ENCODE measurements around the gene BANF2. TPM values are rescaled to one million over a fixed set of nuclear protein-coding genes. Genes with fewer than 3 reads are reported as not detected.

Gene BANF2
- total RNA-seq, 1 experiment from 2014 or later, result not detected

- no TSS peak for BruUV-seq (replicated peaks)
- Histone ChIP-seq H3K4me2 (ENCODE audit: low read length) (no peak overlapping the region), H3K4me1 (ENCODE audit: insufficient read depth, low read length) (no peaks in the 10 kb centered on the region), H3K4me3 (ENCODE audit: low read length) (no peak overlapping the region), H3K9ac (ENCODE audit: low read length) (no peak overlapping the region), H2AFZ (ENCODE audit: low read length) (no peak overlapping the region), H3K27me3 (ENCODE audit: low read length) (no peaks in the 10 kb centered on the region), H4K20me1 (ENCODE audit: low read length) (peaks cover 33% of the 10 kb centered on the region), H3K9me3 (ENCODE audit: low read length) (no peaks in the 10 kb centered on the region), H3K36me3 (ENCODE audit: low read depth, low read length) (peaks cover 26% of the 10 kb centered on the region; the same call in 1 of the 2 replicates), H3K79me2 (ENCODE audit: low read length) (peaks cover 100% of the 10 kb centered on the region), H3F3A (ENCODE audit: low read length, unreplicated experiment) (no peaks in the 10 kb centered on the region), H3K9me2 (replicated peaks; ENCODE audit: low read length) (no peaks in the 10 kb centered on the region), H3K27ac (ENCODE audit: low read length) (no peak overlapping the region)
- TF ChIP-seq EZH2 (IDR thresholded peaks at IDR 0.05; ENCODE audit: low read length, unreplicated experiment) (no peak), EZH2phosphoT487 (IDR thresholded peaks at IDR 0.05; ENCODE audit: borderline replicate concordance, low read length) (no peak), CTCF (conservative IDR thresholded peaks at IDR 0.05; ENCODE audit: low read depth, low read length) (no peak)
- ChIA-PET POLR2A (ENCODE audit: unreplicated experiment) (no interaction called here), CTCF (no interaction called here)
- intact Hi-C loops (cut with micrococcal nuclease), result no loop called here
- DNase-seq (no peak), ATAC-seq (no peak)
Observed at GRCh38 chr20:17669306-17669931, 30.3 kb upstream of the BANF2 start.

- Histone ChIP-seq H3F3A (ENCODE audit: low read length, unreplicated experiment) (no peaks in the 10 kb centered on the region), H3K9me3 (ENCODE audit: low read length) (no peaks in the 10 kb centered on the region), H2AFZ (ENCODE audit: low read length) (no peak overlapping the region), H3K79me2 (ENCODE audit: low read length) (peaks cover 100% of the 10 kb centered on the region), H3K36me3 (ENCODE audit: low read depth, low read length) (peaks cover 26% of the 10 kb centered on the region; the same call in 1 of the 2 replicates), H3K27me3 (ENCODE audit: low read length) (no peaks in the 10 kb centered on the region), H3K9ac (ENCODE audit: low read length) (no peak overlapping the region), H3K4me1 (ENCODE audit: insufficient read depth, low read length) (no peaks in the 10 kb centered on the region), H3K27ac (ENCODE audit: low read length) (no peak overlapping the region), H3K4me2 (ENCODE audit: low read length) (no peak overlapping the region), H4K20me1 (ENCODE audit: low read length) (peaks cover 41% of the 10 kb centered on the region), H3K9me2 (replicated peaks; ENCODE audit: low read length) (no peaks in the 10 kb centered on the region), H3K4me3 (ENCODE audit: low read length) (no peak overlapping the region)
- ChIA-PET CTCF (no interaction called here), POLR2A (ENCODE audit: unreplicated experiment) (interaction anchor here (0.7 kb wide), 1 partner anchor 9 kb away, joined by 5 read pairs; no protein-coding TSS in a partner anchor)
- intact Hi-C loops (cut with micrococcal nuclease), result no loop called here
- TF ChIP-seq EZH2phosphoT487 (IDR thresholded peaks at IDR 0.05; ENCODE audit: borderline replicate concordance, low read length), result no peak
- TF ChIP-seq EZH2 (IDR thresholded peaks at IDR 0.05; ENCODE audit: low read length, unreplicated experiment), result no peak
- no peak for TF ChIP-seq CTCF (conservative IDR thresholded peaks at IDR 0.05; ENCODE audit: low read depth, low read length)
- no TSS peak for BruUV-seq (replicated peaks)
- ATAC-seq, result no peak
- DNase-seq, result no peak
Observed at GRCh38 chr20:17671011-17671410, 28.8 kb upstream of the BANF2 start.

GRCh38 chr20:17671565-17671964 lies 28.2 kb upstream of the BANF2 start:
- H3K4me2 ChIP-seq (ENCODE audit: low read length), result no peak overlapping the region
- peaks cover 31% of the 10 kb centered on the region; the same call in 1 of the 2 replicates for H3K36me3 ChIP-seq (ENCODE audit: low read depth, low read length)
- no peak overlapping the region for H2AFZ ChIP-seq (ENCODE audit: low read length)
- POLR2A ChIA-PET (ENCODE audit: unreplicated experiment), result no interaction called here
- H3K4me3 ChIP-seq (ENCODE audit: low read length), result no peak overlapping the region
- CTCF ChIA-PET, result no interaction called here
- H4K20me1 ChIP-seq (ENCODE audit: low read length), result peaks cover 45% of the 10 kb centered on the region
- H3K27me3 ChIP-seq (ENCODE audit: low read length), result no peaks in the 10 kb centered on the region
- H3K4me1 ChIP-seq (ENCODE audit: insufficient read depth, low read length), result no peaks in the 10 kb centered on the region
- ATAC-seq (no peak), DNase-seq (no peak)
- intact Hi-C loops (cut with micrococcal nuclease), result no loop called here
- H3K27ac ChIP-seq (ENCODE audit: low read length), result no peak overlapping the region
- H3K9me3 ChIP-seq (ENCODE audit: low read length), result no peaks in the 10 kb centered on the region
- BruUV-seq (replicated peaks), result no TSS peak
- no peaks in the 10 kb centered on the region for H3K9me2 ChIP-seq (replicated peaks; ENCODE audit: low read length)
- H3F3A ChIP-seq (ENCODE audit: low read length, unreplicated experiment), result no peaks in the 10 kb centered on the region
- H3K79me2 ChIP-seq (ENCODE audit: low read length), result peaks cover 100% of the 10 kb centered on the region
- H3K9ac ChIP-seq (ENCODE audit: low read length), result no peak overlapping the region
- TF ChIP-seq CTCF (conservative IDR thresholded peaks at IDR 0.05; ENCODE audit: low read depth, low read length) (no peak), EZH2phosphoT487 (IDR thresholded peaks at IDR 0.05; ENCODE audit: borderline replicate concordance, low read length) (no peak), EZH2 (IDR thresholded peaks at IDR 0.05; ENCODE audit: low read length, unreplicated experiment) (no peak)

Data from PC-3 (cell line).